CD4-positive, alpha-beta T cell treated with Interleukin-1 beta for 1 hour (primary cell): ENCODE measurements around the gene HSPA12A.

Experiments used
- DNase-seq, 2 donors: peaks; one replicate each; pipeline ENCODE4 v3.0.0-alpha.2; 2020 to 2022

The HSPA12A gene

GRCh38 chr10:116741391-116742351 lies 695 bp downstream of the HSPA12A start:
- DNase-seq = no peak

- DNase-seq = no peak
Measured at GRCh38 chr10:116740971-116741370, 1.4 kb downstream of the HSPA12A start.

GRCh38 chr10:116738339-116738738 lies 4.0 kb downstream of the HSPA12A start:
- no peak for DNase-seq

DNA sequence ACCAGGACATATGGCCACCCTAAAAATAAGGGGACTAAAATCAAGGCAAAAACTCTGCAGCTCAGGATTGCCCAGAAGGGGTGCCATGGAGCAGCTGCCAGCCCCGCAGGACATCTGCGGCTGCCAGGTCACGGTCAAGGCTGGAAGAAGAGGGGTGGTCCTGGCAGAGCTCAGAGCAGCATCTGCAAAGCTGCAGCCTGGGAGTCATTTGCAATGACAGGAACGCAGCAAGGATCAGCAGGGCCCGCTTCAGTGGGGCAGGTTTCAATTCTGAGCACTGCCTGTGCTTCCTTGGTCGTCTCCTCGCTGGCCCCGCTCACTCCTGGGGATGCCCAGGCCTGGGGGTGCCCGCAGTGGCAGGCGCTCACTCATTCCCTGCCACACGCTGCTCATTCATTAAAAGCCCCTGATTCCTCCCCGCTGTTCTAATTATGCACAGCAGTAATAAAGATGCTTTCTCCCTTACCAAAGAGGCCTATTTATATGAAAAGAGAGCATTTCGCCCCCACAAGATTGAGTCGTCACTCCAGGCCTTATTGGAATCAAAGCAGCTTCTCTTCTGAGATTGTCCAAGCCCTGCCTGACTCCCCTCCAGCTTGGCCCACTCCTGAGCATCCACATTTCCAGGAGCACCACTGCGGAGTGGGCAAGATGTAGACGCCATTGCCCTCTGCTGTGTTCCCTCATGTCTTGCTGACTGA lies 4.6 kb downstream of the HSPA12A start:
- no peak for DNase-seq

DNA sequence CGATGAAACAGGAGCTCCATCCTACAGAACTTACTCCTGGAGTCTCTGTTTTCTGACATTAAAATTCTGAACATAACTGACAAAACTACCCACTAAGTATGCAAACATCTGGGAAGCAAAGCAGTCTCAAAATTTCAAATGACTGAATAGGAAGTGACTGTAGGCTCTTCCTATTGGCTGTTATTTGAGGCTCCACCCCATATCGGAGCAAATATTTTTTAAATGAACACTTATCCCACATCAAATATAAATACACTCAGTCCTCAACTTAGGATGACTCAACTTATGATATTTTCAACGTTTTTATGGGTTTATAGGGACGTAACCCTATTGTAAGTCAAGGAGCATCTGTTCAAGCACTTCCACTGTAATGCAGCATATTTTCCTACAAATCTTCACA lies 8.8 kb downstream of the HSPA12A start:
- no peak for DNase-seq

- no peak for DNase-seq
Measured at GRCh38 chr10:116732573-116732972, 9.8 kb downstream of the HSPA12A start.

DNA sequence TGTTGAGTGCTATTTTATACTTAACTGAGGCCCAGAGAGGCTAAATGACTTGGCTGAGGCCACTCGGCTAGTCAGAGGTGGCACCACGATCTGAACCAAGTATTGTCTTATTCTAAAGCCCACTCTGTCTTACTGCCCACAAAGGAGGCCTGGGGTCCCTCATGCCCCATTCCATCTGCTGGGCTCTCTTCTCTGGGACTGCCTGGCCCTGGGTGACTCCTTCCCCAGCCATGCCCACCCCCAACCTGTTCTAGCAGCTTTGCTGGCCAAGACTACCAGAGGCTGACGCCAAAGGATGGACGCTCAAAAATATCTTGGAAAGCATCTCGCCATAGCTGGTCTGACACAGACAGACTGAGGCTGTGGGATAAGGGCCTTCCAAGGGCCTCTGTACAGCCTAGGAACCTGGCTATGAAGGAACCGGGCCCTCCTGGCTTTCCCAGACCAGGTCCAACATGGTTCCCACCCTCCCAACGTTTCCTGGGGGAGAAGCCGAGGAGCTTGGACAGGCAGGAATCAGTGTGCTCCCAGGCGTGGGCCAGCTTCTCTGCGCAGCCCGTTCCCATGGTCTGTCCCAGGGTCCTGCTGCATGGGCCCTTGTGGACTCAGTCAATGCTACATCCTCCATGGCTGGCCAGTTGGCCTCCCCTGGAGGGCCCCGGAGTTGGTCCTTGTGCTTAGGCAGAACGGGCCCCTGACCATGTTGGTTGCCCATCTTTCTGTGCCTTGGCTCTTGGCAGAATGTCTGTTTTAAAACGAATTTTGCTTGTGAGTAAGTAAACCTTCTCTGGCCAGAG lies 11.7 kb downstream of the HSPA12A start:
- DNase-seq = no peak

GRCh38 chr10:116729243-116729642 lies 13.1 kb downstream of the HSPA12A start:
- DNase-seq = no peak

DNA sequence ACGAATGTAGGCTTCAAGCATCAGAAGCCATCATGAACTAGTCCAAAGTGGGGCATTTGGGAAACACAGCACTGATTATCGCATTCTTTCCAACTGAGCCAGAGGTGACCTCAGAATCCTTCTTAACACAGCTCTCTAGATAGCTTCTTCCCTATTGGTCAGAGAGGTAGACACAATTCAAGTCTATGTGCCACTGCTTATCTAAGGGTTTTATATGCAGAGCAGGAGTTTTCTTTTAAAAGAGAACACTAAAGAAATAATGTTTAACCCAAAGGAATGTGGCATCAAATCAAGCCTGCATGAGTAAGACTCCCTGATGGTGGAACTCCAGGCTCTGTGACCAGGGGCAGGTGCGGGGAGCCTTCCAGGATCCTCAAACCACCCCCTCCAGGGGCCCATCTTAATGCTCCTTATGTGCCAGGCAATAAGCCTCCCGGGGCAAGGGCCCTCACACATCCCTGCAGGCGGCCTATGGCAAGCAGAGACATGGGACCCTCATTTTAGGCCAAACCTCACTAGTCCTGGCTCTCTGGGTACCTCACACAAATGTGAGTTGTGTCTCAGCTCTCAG lies 13.8 kb downstream of the HSPA12A start:
- DNase-seq = no peak

- peak; percentile 55 to 68 for DNase-seq
Measured at GRCh38 chr10:116723428-116724281, 18.7 kb downstream of the HSPA12A start.

DNA sequence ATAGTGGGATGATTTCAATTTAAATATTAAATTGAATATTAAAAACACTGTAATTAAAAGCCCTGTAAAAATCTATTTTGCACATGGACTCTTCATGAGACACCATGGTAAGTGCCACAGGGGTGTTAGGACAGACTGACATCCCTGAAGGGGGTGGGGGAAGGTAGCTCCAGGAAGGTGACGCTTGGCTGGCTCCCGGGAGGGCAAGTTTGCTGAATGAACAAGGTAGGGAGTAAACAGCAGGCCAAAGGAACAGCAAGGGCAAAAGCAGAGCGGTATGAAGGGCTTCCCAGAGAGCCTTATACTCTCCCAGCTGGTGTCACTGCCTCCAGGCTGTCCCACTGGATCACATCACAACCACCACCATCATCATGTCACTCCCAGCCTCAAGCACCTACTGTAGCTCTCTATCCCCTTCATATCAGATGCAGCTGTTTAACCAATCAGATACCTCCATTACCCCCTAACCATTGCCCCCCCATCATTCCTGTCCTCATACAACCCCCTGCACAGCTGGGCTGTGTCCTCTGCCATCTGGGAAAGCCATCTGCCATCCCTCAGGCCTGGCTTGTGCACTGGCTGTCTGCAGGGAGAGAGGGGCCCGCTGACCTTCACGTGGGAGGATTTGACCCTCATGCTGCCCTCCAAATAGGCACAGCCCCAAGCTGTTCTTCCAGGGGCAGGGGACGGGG lies 19.5 kb downstream of the HSPA12A start:
- DNase-seq = no peak

DNA sequence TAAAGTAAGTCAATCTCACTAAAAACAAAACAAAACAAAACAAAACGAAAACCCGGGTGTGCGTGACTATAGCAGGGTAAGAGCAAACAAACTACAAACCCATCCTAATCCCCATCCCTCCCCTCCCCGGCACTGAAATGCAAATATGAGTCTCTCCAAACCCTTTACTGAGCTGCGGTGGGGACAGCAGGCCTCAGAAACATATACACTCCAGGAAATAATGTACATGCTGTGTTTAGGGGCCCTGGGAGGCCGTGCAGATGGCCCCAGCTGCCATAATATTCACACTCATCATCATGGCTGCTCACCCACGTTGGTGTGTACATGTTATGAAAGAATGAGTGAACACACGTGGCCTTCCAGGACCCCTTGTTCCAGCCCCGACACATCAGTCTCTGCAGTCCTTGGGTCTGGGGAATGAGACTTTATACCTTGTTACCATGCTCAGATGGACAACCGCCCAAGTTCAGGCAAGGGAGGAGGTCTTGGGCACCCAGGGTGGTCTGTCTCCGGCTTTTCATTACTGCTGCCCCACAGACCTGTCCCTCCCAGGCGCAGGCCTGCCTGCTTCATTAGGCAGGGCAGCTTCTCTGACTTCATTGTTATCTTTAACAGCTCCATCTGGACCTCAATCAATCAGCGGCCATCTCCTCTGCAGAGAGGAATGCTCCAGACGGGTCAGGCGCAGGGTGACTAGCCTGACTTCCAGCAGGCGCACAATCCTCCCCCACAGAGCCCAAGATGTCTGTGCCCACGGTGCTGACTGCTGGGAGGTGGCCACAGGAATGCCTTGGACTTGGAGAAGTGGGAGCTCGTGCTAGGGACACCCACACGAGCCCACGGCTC lies 20.6 kb downstream of the HSPA12A start:
- DNase-seq = no peak

DNA sequence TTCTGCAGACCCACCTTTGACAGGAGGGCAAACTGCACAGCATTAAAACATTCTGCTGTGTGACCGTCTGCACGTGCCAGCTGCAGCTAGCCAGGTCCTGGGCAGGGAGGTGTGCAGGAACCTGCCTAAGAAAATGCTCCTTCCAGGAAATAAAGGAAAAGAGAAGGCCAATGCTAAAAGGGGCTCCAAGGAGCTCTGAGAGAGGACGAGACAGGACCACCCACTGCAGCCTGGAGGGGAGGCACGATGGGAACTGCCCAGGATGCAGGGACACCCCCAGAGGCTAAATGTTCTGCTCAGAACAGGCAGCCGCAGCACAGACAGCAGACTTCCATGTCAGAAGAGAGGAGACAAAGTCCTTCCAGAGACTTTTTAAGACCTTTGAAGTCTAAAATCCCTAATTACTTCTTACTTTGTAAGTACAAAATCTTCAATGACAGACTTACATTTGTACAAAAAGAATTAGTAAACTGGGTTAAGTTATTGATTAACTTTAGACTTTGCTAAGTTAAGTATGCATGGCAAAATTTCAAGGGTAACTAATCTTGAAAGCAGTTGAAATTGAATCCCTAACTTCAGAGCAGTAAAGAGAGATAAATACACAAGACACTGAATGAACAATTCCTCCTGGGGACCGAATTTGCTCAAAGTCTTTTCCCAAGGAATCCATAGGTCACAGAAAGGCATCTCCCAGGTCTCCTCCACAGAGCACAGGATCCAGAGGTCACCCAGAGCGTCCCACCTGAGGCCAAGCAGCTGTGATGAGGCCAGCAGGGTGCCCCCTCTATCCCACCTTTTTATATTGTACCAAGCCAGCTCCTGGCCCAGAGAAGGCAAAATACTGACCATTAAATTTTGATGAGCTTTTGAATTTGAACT lies 21.5 kb downstream of the HSPA12A start:
- no peak for DNase-seq

DNA sequence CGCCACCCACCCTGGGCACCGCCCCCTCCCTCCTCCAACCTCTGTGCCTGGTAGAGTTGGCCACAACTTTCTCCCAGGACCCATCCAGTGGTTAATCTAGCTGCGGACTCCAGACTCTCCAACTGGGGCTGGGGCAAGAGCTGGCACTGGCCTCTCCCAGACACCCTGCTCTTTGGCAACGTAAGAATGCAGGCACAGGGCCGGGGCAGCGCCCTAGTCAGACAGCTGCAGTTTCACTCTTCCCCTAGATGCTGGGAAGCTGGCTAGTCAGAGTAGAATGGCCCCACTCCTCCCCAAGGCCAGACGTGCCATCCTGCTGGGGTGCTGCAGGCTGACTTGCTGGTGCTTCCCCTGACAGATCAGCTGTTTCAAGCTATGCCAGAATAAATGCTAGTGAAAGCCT lies 22.1 kb downstream of the HSPA12A start:
- DNase-seq = no peak

DNA sequence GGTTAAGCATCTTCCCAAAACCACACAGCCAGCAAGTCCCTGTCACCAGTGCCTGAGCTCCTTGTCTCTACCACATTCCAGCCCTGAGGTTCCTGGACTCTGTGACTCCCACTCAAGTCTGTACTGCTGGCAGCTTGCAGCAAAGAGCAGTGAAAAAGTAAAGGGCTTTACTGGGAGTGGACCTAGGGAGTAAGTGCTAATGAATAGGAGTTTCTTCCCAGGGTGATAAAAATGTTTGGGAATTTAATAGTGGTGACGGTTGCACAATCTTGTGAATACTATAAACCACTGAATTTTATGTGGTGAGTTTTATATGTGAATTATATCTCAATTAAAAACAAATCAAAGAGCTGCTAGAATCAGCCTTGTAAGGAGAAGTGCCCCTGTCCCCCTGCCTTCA lies 22.6 kb downstream of the HSPA12A start:
- no peak for DNase-seq

DNA sequence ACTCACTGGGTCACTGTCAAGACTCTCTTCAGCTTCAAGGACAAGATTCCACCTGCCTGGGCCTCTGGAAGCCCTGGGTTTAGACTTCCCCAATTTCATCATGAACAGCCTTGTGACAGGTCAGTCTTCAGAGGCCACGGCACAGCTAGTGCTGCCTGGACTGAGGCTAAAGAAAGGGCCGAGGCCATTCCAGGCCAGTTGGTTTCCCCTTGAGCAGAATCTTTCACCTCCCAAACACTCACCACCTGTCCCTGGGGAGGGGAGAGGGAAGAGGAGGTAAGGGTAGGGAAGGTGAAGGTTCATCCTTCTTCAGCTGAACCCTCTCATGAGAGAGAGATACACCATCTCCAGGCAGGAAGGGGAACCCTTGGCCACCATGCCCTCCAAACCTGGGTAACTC lies 24.3 kb downstream of the HSPA12A start:
- no peak for DNase-seq

DNA sequence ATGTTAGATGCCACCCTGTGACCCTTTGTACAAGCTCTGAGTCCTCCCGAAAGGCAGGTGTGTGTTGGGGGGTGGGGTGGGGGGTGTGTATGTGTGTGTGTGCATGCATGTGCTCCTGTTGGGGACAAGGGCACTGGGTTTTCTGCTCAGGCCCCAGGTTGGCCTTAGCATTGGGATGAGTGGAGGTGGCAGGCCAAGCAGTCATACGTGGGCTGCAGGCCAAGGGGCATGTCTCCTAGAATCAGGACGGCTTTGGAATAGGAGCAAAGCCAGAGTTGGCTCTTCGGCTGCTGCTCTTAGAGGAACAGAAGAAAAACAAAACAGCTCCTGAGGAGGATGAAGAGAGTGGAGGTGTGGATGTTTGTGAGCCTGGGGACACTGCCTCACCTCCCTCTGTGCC lies 26.0 kb downstream of the HSPA12A start:
- no peak for DNase-seq

GRCh38 chr10:116715839-116716377 lies 26.5 kb downstream of the HSPA12A start:
- DNase-seq = no peak

- no peak for DNase-seq
Measured at GRCh38 chr10:116715341-116715740, 27.0 kb downstream of the HSPA12A start.
